Measurements from ENCODE around the gene TMEM212. TPM values are rescaled to one million over a fixed set of nuclear protein-coding genes. Genes with fewer than 3 reads are reported as not detected.

TMEM212 gene
- total and polyA plus RNA-seq, 7 donors = not detected

DNA sequence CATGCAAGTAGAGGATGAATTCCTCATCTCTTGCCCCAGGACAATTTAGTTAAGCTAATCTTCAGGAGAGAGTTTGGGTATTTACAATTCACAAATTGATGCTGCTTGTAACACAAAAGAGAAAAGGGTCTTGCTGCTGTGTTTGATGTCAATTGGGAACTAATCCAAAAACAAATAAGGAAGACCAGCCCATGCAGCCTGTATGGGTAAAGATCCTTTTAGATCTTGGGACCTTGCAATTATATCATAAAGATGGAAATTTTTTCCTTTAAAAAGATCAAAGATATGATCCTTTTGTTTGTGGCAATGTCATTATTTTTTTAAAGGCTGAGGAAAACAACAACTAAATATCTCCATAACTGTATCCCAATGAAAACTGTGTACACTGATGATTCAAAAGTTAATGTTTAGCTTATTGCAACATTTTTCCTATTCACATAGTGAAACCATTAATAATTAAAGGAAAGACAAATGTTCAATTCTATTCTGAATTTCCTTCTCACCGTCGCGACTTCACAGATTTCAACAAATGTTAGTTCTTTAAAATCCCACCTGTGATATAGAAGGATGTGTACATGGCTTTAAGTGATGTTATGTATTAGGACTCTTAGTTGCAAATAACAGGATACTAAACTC, 40.2 kb downstream of the TMEM212 start:
- Histone ChIP-seq H3K9me3 (no peaks in the 10 kb centered on the region), H3K4me3 (no peak overlapping the region), H3K36me3 (ENCODE audit: insufficient read depth in 1 of 2, low read depth in 1 of 2) (no peaks in the 10 kb centered on the region), H3K27ac (no peak overlapping the region), H3K27me3 (ENCODE audit: insufficient read depth in 3 of 3, low read length in 2 of 3) (no peaks in the 10 kb centered on the region), H3K4me1 (no peaks in the 10 kb centered on the region)
- no peak for ATAC-seq
- no peak for DNase-seq
- TF ChIP-seq, protein P1, sequence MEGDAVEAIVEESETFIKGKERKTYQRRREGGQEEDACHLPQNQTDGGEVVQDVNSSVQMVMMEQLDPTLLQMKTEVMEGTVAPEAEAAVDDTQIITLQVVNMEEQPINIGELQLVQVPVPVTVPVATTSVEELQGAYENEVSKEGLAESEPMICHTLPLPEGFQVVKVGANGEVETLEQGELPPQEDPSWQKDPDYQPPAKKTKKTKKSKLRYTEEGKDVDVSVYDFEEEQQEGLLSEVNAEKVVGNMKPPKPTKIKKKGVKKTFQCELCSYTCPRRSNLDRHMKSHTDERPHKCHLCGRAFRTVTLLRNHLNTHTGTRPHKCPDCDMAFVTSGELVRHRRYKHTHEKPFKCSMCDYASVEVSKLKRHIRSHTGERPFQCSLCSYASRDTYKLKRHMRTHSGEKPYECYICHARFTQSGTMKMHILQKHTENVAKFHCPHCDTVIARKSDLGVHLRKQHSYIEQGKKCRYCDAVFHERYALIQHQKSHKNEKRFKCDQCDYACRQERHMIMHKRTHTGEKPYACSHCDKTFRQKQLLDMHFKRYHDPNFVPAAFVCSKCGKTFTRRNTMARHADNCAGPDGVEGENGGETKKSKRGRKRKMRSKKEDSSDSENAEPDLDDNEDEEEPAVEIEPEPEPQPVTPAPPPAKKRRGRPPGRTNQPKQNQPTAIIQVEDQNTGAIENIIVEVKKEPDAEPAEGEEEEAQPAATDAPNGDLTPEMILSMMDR (IDR thresholded peaks at IDR 0.05) = no peak
- 94 to 97% (median 97%) methylated on average over 3 of the region's 3 CpGs for WGBS, 3 donors
- intact Hi-C loops (cut with DNase I) = no loop called here

GRCh38 chr3:171883893-171884279, 40.7 kb downstream of the TMEM212 start:
- no peaks in the 10 kb centered on the region for H3K36me3 ChIP-seq (ENCODE audit: insufficient read depth in 1 of 2, low read depth in 1 of 2)
- ATAC-seq (no peak), DNase-seq (no peak)
- H3K4me1 ChIP-seq = no peaks in the 10 kb centered on the region
- no peak overlapping the region for H3K4me3 ChIP-seq
- TF ChIP-seq, protein P1 (IDR thresholded peaks at IDR 0.05) = no peak
- H3K27ac ChIP-seq = no peak overlapping the region
- intact Hi-C loops (cut with DNase I) = no loop called here
- WGBS, 3 donors = 64 to 67% (median 64%) methylated on average over 6 of the region's 6 CpGs
- no peaks in the 10 kb centered on the region for H3K27me3 ChIP-seq (ENCODE audit: insufficient read depth in 3 of 3, low read length in 2 of 3)
- H3K9me3 ChIP-seq = no peaks in the 10 kb centered on the region

GRCh38 chr3:171888466-171888865, 45.3 kb downstream of the TMEM212 start:
- TF ChIP-seq, protein P1 (IDR thresholded peaks at IDR 0.05) = no peak
- intact Hi-C loops (cut with DNase I) = no loop called here
- Histone ChIP-seq H3K4me1 (no peaks in the 10 kb centered on the region), H3K27ac (no peak overlapping the region), H3K9me3 (no peaks in the 10 kb centered on the region), H3K36me3 (ENCODE audit: insufficient read depth in 1 of 2, low read depth in 1 of 2) (no peaks in the 10 kb centered on the region), H3K4me3 (no peak overlapping the region), H3K27me3 (ENCODE audit: insufficient read depth in 3 of 3, low read length in 2 of 3) (no peaks in the 10 kb centered on the region)
- DNase-seq = no peak
- ATAC-seq = no peak
- WGBS, 3 donors = 83 to 93% (median 91%) methylated on average over 2 of the region's 2 CpGs

GRCh38 chr3:171890398-171890797, 47.2 kb downstream of the TMEM212 start:
- intact Hi-C loops (cut with DNase I) = no loop called here
- no peaks in the 10 kb centered on the region for H3K36me3 ChIP-seq (ENCODE audit: insufficient read depth in 1 of 2, low read depth in 1 of 2)
- H3K9me3 ChIP-seq = no peaks in the 10 kb centered on the region
- no peak overlapping the region for H3K4me3 ChIP-seq
- H3K27me3 ChIP-seq (ENCODE audit: insufficient read depth in 3 of 3, low read length in 2 of 3) = no peaks in the 10 kb centered on the region
- no peaks in the 10 kb centered on the region for H3K4me1 ChIP-seq
- WGBS, 3 donors = 76 to 83% (median 79%) methylated on average over 2 of the region's 2 CpGs
- DNase-seq (no peak), ATAC-seq (no peak)
- H3K27ac ChIP-seq = no peak overlapping the region
- TF ChIP-seq, protein P1 (IDR thresholded peaks at IDR 0.05) = no peak

DNA sequence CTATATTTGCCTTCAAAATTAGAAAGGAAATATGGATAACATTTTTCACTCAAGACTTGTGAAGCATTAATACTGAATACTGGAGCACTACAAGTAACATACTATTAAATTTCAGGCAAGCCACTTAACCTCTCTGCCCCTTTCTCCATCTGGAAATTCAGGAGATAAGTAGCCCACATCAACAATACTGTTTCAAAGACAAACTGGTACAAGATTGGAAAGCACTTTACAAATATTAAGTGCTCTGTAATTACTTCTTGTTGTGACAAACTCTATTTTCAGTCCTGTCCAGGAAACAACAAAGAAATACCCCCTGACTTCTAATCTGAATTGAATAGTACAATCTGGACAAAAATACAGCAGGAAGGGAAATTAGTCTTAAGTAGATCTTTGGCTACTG, 49.3 kb downstream of the TMEM212 start:
- DNase-seq = no peak
- H3K36me3 ChIP-seq (ENCODE audit: insufficient read depth in 1 of 2, low read depth in 1 of 2) = no peaks in the 10 kb centered on the region
- H3K27me3 ChIP-seq (ENCODE audit: insufficient read depth in 3 of 3, low read length in 2 of 3) = no peaks in the 10 kb centered on the region
- no peak overlapping the region for H3K27ac ChIP-seq
- TF ChIP-seq, protein P1 (IDR thresholded peaks at IDR 0.05) = no peak
- no peaks in the 10 kb centered on the region for H3K4me1 ChIP-seq
- H3K4me3 ChIP-seq = no peak overlapping the region
- ATAC-seq = no peak
- no peaks in the 10 kb centered on the region for H3K9me3 ChIP-seq
- intact Hi-C loops (cut with DNase I) = no loop called here

All from psoas muscle (tissue), 8 donors.